ENCODE results near the gene ADD3. TPM values are rescaled to one million over a fixed set of nuclear protein-coding genes. Genes with fewer than 3 reads are reported as not detected.
A peak's percentile ranks its signal among the peaks of the same experiment; 100 is the strongest.

The ADD3 gene
- total and polyA plus RNA-seq, 4 donors: 15.4 to 55.9 (median 22.8) TPM

DNA sequence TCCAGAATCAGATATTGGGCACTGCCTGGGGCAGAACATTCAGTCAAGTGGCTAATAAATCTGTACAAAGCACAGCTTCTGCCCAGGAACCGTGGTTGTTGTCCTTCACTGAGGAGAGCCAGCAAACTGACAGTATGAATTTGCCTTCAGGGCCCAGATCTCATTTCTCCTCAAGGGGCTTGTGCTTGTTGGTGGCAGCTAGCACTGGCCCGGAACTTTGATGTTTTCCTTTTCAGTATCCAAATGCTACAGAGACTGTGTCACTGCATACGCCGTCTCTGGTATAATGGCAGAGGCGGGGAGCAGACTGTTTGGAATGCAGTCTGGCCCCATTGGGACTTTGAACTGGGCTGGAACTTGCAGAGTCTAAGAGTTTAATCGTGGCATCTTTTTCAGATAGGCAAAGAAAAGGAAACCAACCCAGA is 30.4 kb upstream of the ADD3 start:
- no peak for DNase-seq (ENCODE audit: low spot score)
- H3K9ac ChIP-seq (ENCODE audit: low read depth in 1 of 2, low read length in 2 of 2): no peak overlapping the region
- WGBS: 58% methylated on average over 6 of the region's 6 CpGs

DNA sequence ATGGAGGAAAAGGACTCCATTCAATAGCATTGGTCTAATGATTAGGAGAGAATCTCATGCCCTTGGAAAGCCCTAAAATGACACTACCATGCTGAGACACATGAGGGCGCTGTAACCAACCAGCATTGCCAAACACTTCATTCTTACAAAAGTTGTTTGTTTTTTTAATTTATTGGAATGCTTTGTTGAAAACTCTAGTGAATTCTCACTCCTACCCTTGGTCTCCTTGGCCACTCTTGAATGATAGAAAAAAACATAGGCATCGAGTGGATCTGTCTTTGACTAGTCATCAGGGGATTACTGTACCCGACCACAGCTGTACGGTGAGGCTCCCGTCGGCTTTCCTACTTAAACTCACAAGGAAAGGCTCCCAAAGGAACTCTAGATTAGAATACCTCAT is 29.3 kb upstream of the ADD3 start:
- peaks cover 0 to 14% (median 5%) of the 10 kb centered on the region in 4 donors for H3K4me1 ChIP-seq (ENCODE audit: control insufficient read depth in 4 of 4, insufficient read depth in 4 of 4, low read length in 3 of 4)
- H3K27ac ChIP-seq (ENCODE audit: low read depth in 1 of 2, low read length in 2 of 2): no peak overlapping the region
- DNase-seq (ENCODE audit: low spot score): peak; percentile 74
- no peak overlapping the region for H3K4me3 ChIP-seq (ENCODE audit: low read depth in 1 of 3, low read length in 3 of 3)
- WGBS: 88% methylated on average over 6 of the region's 6 CpGs
- no peaks in the 10 kb centered on the region for H3K27me3 ChIP-seq (ENCODE audit: control insufficient read depth in 4 of 4, insufficient read depth in 4 of 4, low read length in 3 of 4)
- no peaks in the 10 kb centered on the region for H3K9me3 ChIP-seq (ENCODE audit: control insufficient read depth in 4 of 4, low read length in 3 of 4)
- H3K9ac ChIP-seq (ENCODE audit: low read depth in 1 of 2, low read length in 2 of 2): no peak overlapping the region
- TF ChIP-seq RAD21 (IDR thresholded peaks at IDR 0.05): peak; percentile 56 to 74
- no peak for TF ChIP-seq SP1 (IDR thresholded peaks at IDR 0.05)
- TF ChIP-seq, protein P1, sequence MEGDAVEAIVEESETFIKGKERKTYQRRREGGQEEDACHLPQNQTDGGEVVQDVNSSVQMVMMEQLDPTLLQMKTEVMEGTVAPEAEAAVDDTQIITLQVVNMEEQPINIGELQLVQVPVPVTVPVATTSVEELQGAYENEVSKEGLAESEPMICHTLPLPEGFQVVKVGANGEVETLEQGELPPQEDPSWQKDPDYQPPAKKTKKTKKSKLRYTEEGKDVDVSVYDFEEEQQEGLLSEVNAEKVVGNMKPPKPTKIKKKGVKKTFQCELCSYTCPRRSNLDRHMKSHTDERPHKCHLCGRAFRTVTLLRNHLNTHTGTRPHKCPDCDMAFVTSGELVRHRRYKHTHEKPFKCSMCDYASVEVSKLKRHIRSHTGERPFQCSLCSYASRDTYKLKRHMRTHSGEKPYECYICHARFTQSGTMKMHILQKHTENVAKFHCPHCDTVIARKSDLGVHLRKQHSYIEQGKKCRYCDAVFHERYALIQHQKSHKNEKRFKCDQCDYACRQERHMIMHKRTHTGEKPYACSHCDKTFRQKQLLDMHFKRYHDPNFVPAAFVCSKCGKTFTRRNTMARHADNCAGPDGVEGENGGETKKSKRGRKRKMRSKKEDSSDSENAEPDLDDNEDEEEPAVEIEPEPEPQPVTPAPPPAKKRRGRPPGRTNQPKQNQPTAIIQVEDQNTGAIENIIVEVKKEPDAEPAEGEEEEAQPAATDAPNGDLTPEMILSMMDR (IDR thresholded peaks at IDR 0.05; ENCODE audit: low read depth, low read length, missing input control): peak; percentile 54
- no peaks in the 10 kb centered on the region for H3K36me3 ChIP-seq (ENCODE audit: control insufficient read depth in 4 of 4, insufficient read depth in 3 of 4, low read depth in 1 of 4, low read length in 3 of 4)

More for the DNA sequence above, 30.4 kb upstream of the ADD3 start:
- Histone ChIP-seq H3K9me3 (ENCODE audit: control insufficient read depth in 4 of 4, low read length in 3 of 4) (no peaks in the 10 kb centered on the region), H3K27me3 (ENCODE audit: control insufficient read depth in 4 of 4, insufficient read depth in 4 of 4, low read length in 3 of 4) (no peaks in the 10 kb centered on the region), H3K4me1 (ENCODE audit: control insufficient read depth in 4 of 4, insufficient read depth in 4 of 4, low read length in 3 of 4) (peaks cover 0 to 17% (median 7%) of the 10 kb centered on the region in 4 donors), H3K36me3 (ENCODE audit: control insufficient read depth in 4 of 4, insufficient read depth in 3 of 4, low read depth in 1 of 4, low read length in 3 of 4) (no peaks in the 10 kb centered on the region), H3K27ac (ENCODE audit: low read depth in 1 of 2, low read length in 2 of 2) (no peak overlapping the region), H3K4me3 (ENCODE audit: low read depth in 1 of 3, low read length in 3 of 3) (no peak overlapping the region)
- TF ChIP-seq, protein P2, sequence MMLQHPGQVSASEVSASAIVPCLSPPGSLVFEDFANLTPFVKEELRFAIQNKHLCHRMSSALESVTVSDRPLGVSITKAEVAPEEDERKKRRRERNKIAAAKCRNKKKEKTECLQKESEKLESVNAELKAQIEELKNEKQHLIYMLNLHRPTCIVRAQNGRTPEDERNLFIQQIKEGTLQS (IDR thresholded peaks at IDR 0.05): no peak
- peak; percentile 57 for TF ChIP-seq HNF4G (IDR thresholded peaks at IDR 0.05)
- peak; percentile 43 to 84 for TF ChIP-seq HNF4A (conservative IDR thresholded peaks at IDR 0.05)
- TF ChIP-seq SP1 (IDR thresholded peaks at IDR 0.05): peak; percentile 60

DNA sequence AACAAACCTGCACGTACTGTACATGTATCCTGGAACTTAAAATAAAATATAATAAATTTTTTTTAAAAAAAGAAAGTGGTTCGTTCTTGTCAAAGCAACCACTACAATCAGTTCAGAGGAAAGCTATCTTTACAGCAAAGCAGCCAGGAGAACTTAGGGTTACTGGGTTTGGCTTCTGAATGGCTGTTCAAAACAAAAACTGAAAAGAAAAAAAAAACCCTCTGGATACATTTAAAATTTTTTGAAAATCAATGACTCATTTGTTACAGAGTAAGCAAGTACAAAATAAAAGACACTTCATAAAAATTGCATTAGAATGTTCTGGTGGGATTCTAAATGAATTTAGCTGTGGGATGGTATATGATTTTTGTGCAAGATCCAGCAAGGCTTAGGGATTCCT is 28.6 kb upstream of the ADD3 start:
- TF ChIP-seq SP1 (IDR thresholded peaks at IDR 0.05) (no peak), HNF4A (conservative IDR thresholded peaks at IDR 0.05) (no peak), YY1 (IDR thresholded peaks at IDR 0.05) (no peak)
- TF ChIP-seq, protein P3, sequence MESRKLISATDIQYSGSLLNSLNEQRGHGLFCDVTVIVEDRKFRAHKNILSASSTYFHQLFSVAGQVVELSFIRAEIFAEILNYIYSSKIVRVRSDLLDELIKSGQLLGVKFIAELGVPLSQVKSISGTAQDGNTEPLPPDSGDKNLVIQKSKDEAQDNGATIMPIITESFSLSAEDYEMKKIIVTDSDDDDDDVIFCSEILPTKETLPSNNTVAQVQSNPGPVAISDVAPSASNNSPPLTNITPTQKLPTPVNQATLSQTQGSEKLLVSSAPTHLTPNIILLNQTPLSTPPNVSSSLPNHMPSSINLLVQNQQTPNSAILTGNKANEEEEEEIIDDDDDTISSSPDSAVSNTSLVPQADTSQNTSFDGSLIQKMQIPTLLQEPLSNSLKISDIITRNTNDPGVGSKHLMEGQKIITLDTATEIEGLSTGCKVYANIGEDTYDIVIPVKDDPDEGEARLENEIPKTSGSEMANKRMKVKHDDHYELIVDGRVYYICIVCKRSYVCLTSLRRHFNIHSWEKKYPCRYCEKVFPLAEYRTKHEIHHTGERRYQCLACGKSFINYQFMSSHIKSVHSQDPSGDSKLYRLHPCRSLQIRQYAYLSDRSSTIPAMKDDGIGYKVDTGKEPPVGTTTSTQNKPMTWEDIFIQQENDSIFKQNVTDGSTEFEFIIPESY (IDR thresholded peaks at IDR 0.05): no peak
- TF ChIP-seq, protein P2 (IDR thresholded peaks at IDR 0.05): no peak
- Histone ChIP-seq H3K27me3 (ENCODE audit: control insufficient read depth in 4 of 4, insufficient read depth in 4 of 4, low read length in 3 of 4) (no peaks in the 10 kb centered on the region), H3K9ac (ENCODE audit: low read depth in 1 of 2, low read length in 2 of 2) (no peak overlapping the region), H3K36me3 (ENCODE audit: control insufficient read depth in 4 of 4, insufficient read depth in 3 of 4, low read depth in 1 of 4, low read length in 3 of 4) (no peaks in the 10 kb centered on the region), H3K4me3 (ENCODE audit: low read depth in 1 of 3, low read length in 3 of 3) (no peak overlapping the region), H3K9me3 (ENCODE audit: control insufficient read depth in 4 of 4, low read length in 3 of 4) (no peaks in the 10 kb centered on the region), H3K27ac (ENCODE audit: low read depth in 1 of 2, low read length in 2 of 2) (no peak overlapping the region), H3K4me1 (ENCODE audit: control insufficient read depth in 4 of 4, insufficient read depth in 4 of 4, low read length in 3 of 4) (peaks cover 0 to 14% (median 5%) of the 10 kb centered on the region in 4 donors)
- WGBS: 93% methylated on average over 2 of the region's 2 CpGs
- DNase-seq (ENCODE audit: low spot score): no peak
